SJCRH30 (cell line): ENCODE data around the gene TMEM270. TPM values are rescaled to one million over a fixed set of nuclear protein-coding genes. Genes with fewer than 3 reads are reported as not detected.
A peak's percentile ranks its signal among the peaks of the same experiment; 100 is the strongest.
"Not testable (repeated sequence)": the region's sequence is repeated elsewhere in the genome, so short reads cannot be mapped to it uniquely, and the experiment has no call there.

Experiments
- DNase-seq, 2 experiments: peaks; one replicate each; pipeline ENCODE4 v3.0.0-alpha.2; 2015 to 2020
- H3K27ac ChIP-seq: fragments of 250-450 bp; sonication (Bioruptor Pico); 2 replicates; pipeline ENCODE4 v1.5.1; 2020; ENCODE audit warnings: mild to moderate bottlenecking, moderate library complexity
- H3K27me3 ChIP-seq: fragments of 250-450 bp; sonication (Bioruptor Pico); 2 replicates; pipeline ENCODE4 v1.5.1; 2020; ENCODE audit warnings: mild to moderate bottlenecking, moderate library complexity
- H3K36me3 ChIP-seq: fragments of 250-450 bp; sonication (Bioruptor Pico); 2 replicates; pipeline ENCODE4 v1.5.1; 2020; ENCODE audit warnings: mild to moderate bottlenecking, moderate library complexity
- H3K4me1 ChIP-seq: fragments of 250-450 bp; sonication (Bioruptor Pico); 2 replicates; pipeline ENCODE4 v1.5.1; 2020; ENCODE audit warnings: mild to moderate bottlenecking, moderate library complexity
- H3K4me3 ChIP-seq: fragments of 250-450 bp; sonication (Bioruptor Pico); 2 replicates; pipeline ENCODE4 v1.5.1; 2020; ENCODE audit warnings: mild to moderate bottlenecking, moderate library complexity
- H3K9me3 ChIP-seq: fragments of 250-450 bp; sonication (Bioruptor Pico); replicated peaks from 2 replicates; pipeline ENCODE4 v1.5.1; 2020; ENCODE audit warnings: mild to moderate bottlenecking, moderate library complexity
- total RNA-seq: library from RNA; depleted of rRNA; stranded (reverse); fragments of >200 nt; shearing (Covaris generic); gene quantifications from 2 replicates; pipeline ENCODE4 v1.2.3, GENCODE V29; 2014; rRNA removed

TMEM270 gene, protein sequence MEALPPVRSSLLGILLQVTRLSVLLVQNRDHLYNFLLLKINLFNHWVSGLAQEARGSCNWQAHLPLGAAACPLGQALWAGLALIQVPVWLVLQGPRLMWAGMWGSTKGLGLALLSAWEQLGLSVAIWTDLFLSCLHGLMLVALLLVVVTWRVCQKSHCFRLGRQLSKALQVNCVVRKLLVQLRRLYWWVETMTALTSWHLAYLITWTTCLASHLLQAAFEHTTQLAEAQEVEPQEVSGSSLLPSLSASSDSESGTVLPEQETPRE
- total RNA-seq, result not detected in 2 replicates

DNA sequence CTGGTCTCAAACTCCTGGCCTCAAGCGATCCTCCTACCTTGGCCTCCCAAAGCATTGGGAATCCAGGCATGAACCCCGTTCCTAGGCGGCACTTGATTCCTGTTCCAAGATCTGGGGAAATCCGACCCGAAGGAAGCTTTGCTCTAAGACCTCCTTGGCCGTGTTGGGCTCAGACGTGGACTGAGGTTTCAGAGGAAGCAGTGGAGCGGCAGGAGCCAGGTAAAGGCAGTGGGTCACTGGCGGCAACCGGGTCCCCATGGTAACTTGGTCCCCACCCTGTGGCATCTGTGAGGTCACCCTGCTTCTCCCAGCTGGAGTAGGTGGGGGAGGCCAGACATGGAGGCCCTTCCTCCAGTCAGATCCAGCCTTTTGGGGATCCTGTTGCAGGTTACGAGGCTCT, at the start of gene TMEM270:
Gene TMEM270 (plus strand): TSS at position 301 of the 400 bp plus-strand sequence. CDS start 36 bp downstream, at position 337.
- Histone ChIP-seq H3K27me3 (no peaks in the 10 kb centered on the region), H3K27ac (no peak within 1 kb of the TSS), H3K4me1 (no peaks in the 10 kb centered on the region), H3K9me3 (no peaks in the 10 kb centered on the region), H3K4me3 (no peak within 1 kb of the TSS), H3K36me3 (no peaks in the 10 kb centered on the region)
- DNase-seq, result no peak

DNA sequence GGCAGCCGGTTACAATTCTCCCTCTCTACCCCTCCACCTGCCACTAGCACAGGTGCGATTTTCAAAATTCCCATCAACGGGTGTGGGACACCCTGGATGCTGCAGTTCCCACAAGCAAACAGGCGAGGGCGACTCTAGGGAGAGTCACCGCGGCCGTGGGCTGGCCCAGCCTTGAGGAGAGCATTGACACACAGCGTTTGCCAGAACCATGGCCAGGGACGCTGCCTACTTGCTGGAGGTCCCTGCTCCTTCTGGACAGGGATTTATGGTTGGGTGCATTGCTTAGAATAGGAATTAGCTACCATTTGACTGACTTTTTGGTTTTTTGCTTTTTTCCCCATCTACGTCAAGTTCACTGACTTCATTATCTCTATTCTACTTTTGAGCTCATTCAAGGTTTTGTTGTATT, 49.2 kb upstream of the TMEM270 start:
- H3K27ac ChIP-seq, result no peak overlapping the region
- H3K36me3 ChIP-seq, result no peaks in the 10 kb centered on the region
- DNase-seq, result peak; percentile 68 to 82
- H3K27me3 ChIP-seq, result no peaks in the 10 kb centered on the region
- no peaks in the 10 kb centered on the region for H3K9me3 ChIP-seq
- no peaks in the 10 kb centered on the region for H3K4me1 ChIP-seq
- no peak overlapping the region for H3K4me3 ChIP-seq

DNA sequence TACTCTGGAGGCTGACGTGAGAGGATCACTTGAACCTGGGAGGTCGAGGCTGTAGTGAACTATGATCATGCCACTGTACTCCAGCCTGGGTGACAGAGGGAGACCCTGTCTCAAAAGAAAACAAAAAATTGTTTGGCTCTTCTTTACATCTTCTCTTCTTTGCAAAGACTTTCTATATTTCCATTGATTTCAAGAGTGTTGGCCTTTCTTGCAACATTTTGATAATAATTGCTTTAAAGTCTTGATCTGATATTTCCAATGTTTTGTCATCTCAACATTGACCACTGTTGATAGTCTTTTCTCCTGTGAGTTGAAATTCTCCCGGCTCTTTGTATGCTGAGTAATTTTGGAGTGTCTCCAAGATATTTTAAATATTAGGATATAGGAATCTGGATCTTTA, 48.0 kb upstream of the TMEM270 start:
- Histone ChIP-seq H3K27ac (no peak overlapping the region), H3K27me3 (no peaks in the 10 kb centered on the region), H3K4me3 (no peak overlapping the region), H3K9me3 (no peaks in the 10 kb centered on the region), H3K36me3 (no peaks in the 10 kb centered on the region), H3K4me1 (no peaks in the 10 kb centered on the region)
- DNase-seq, result no peak

GRCh38 chr7:73815436-73815835, 45.5 kb upstream of the TMEM270 start:
- no peak for DNase-seq
- H3K27me3 ChIP-seq, result no peaks in the 10 kb centered on the region
- H3K27ac ChIP-seq, result no peak overlapping the region
- no peaks in the 10 kb centered on the region for H3K4me1 ChIP-seq
- no peak overlapping the region for H3K4me3 ChIP-seq
- H3K36me3 ChIP-seq, result no peaks in the 10 kb centered on the region
- H3K9me3 ChIP-seq, result no peaks in the 10 kb centered on the region

DNA sequence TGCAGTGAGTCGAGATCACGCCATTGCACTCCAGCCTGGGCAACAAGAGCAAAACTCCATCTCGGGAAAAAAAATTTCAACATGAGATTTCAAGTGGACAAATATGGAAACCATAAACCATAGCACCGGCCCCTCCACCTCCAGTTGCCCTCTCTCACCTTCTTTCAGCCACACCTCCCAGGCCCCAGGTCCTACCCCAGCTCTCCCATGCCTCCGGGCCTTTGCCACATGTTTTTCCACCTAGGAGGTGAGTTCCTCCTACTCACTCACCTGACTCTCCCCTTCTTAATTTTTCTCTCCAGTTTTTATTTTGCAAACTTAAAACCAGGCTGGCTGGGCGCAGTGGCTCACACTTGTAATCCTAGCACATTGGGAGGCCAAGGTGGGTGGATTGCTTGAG, 43.8 kb upstream of the TMEM270 start:
- Histone ChIP-seq H3K9me3 (no peaks in the 10 kb centered on the region), H3K4me1 (no peaks in the 10 kb centered on the region), H3K27me3 (no peaks in the 10 kb centered on the region), H3K27ac (no peak overlapping the region), H3K36me3 (no peaks in the 10 kb centered on the region), H3K4me3 (no peak overlapping the region)
- no peak for DNase-seq

DNA sequence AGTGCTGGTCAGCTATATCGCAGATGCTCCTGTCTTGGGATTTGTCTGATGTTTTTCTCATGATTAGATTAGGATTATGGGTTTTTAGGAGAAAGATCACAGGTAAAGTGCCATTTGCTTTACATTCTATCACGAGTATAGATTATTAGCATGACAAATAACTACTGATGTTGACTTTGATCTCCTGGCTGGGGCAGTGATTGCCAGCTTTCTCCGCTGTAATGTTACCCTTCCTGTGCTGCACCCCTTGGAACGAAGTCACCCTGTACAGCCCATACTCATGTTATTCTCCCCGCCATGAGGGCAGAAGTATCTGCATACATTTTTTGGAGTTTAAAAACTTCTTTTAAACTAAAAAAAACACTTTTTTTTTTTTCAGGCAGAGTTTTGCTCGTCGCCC, 40.9 kb upstream of the TMEM270 start:
- Histone ChIP-seq H3K9me3 (no peaks in the 10 kb centered on the region), H3K27me3 (no peaks in the 10 kb centered on the region; the same call in 1 of the 2 replicates), H3K27ac (no peak overlapping the region), H3K4me3 (no peak overlapping the region), H3K36me3 (no peaks in the 10 kb centered on the region), H3K4me1 (peaks cover 9% of the 10 kb centered on the region; the same call in 1 of the 2 replicates)
- no peak for DNase-seq

GRCh38 chr7:73821597-73822285, 39.2 kb upstream of the TMEM270 start:
- H3K27me3 ChIP-seq, H3K9me3 ChIP-seq, H3K4me3 ChIP-seq, H3K27ac ChIP-seq, DNase-seq, H3K36me3 ChIP-seq: not testable (repeated sequence)
- peaks cover 18% of the 10 kb centered on the region for H3K4me1 ChIP-seq

DNA sequence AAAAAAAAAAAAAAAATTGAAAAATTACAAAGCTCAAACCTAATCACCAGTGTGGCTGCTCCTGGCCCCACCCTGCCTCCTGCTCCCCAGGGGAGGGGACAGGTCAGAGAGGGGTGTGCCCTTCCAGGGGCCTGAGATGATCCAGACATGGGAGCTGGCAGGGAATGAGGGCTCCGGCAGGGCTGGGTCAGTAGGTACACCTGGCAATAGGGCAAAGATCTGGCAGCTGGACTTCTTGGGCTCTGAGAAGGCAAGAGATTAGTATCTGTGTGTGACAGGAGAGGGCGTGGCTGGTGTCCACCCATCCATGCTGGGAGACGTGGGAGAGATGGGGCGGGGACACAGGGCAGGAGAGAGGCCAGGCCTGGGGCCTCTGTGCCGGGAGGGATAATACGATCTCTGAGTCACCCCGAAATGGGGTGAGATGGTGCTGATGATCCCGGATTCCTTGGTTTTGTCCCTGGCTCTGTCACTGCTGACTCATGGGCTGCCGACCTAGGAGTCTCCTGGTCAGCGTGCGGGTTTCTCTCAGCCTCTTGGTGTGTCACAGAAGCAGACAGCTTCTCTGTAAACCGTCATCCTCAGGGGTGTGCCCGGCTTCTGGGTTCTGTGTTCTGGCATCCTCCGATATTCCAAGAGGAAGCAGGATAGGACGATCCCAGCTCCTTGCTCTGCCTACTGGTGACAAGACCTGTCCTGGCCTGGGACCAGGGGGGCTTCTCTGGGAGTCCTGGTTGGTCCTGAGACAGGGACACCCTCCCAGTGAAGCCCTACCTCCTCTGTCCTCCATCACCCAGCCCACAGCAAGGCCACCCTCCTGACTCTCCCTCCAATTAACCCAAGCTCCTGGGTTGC, 38.4 kb upstream of the TMEM270 start:
- peak; percentile 69 to 74 for DNase-seq
- Histone ChIP-seq H3K4me1 (peaks cover 25% of the 10 kb centered on the region), H3K36me3 (no peaks in the 10 kb centered on the region), H3K27me3 (no peaks in the 10 kb centered on the region; the same call in 1 of the 2 replicates), H3K9me3 (no peaks in the 10 kb centered on the region), H3K4me3 (no peak overlapping the region), H3K27ac (no peak overlapping the region)

- Histone ChIP-seq H3K27ac (no peak overlapping the region), H3K9me3 (no peaks in the 10 kb centered on the region), H3K4me1 (peaks cover 30% of the 10 kb centered on the region), H3K27me3 (no peaks in the 10 kb centered on the region; the same call in 1 of the 2 replicates), H3K4me3 (no peak overlapping the region), H3K36me3 (no peaks in the 10 kb centered on the region)
- DNase-seq, result no peak
Observed at GRCh38 chr7:73823257-73823656, 37.7 kb upstream of the TMEM270 start.

DNA sequence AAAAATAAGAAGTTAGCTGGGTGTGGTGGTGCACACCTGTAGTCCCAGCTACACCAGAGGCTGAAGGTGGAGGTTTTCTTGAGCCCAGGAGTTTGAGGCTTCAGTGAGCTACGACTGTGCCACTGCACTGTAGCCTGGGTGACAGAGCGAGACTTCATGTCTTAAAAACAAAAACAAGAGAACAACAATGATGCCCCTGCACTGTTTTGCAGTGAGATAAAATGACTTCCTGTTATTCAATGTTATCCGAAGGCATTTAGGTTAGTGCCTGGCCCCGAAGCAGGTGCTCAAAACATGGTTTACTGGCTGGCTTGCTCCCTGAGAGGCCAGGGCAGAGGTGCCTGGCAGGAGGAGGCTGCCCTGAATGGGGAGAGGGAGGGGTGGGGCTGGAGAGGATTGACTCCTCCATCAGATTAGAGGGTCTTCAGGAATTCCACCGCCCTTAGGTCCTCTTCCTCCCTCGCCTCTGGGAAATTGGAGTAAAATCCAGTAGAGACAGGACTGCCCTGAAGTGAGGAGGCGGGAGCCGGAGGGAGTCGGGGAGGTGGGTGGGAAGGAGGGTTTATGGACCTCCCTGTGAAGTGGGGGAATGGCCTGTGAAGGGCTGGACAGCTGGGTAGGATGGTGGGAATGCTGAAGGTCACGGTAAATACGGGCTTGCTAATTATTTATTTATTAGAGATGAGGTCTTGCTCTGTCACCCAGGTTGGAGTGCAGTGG, 36.9 kb upstream of the TMEM270 start:
- no peak overlapping the region for H3K27ac ChIP-seq
- H3K36me3 ChIP-seq, result no peaks in the 10 kb centered on the region
- H3K27me3 ChIP-seq, result no peaks in the 10 kb centered on the region; the same call in 1 of the 2 replicates
- DNase-seq, result no peak
- H3K9me3 ChIP-seq, result no peaks in the 10 kb centered on the region
- H3K4me1 ChIP-seq, result peaks cover 31% of the 10 kb centered on the region
- no peak overlapping the region for H3K4me3 ChIP-seq

GRCh38 chr7:73824986-73825385, 36.0 kb upstream of the TMEM270 start:
- Histone ChIP-seq H3K9me3 (no peaks in the 10 kb centered on the region), H3K36me3 (no peaks in the 10 kb centered on the region), H3K4me3 (no peak overlapping the region), H3K4me1 (peaks cover 31% of the 10 kb centered on the region), H3K27me3 (no peaks in the 10 kb centered on the region; the same call in 1 of the 2 replicates), H3K27ac (no peak overlapping the region)
- DNase-seq, result no peak

- H3K4me3 ChIP-seq, result no peak overlapping the region
- no peaks in the 10 kb centered on the region; the same call in 1 of the 2 replicates for H3K27me3 ChIP-seq
- peak; percentile 46 to 47 for DNase-seq
- H3K9me3 ChIP-seq, result no peaks in the 10 kb centered on the region
- H3K27ac ChIP-seq, result no peak overlapping the region
- no peaks in the 10 kb centered on the region for H3K36me3 ChIP-seq
- peaks cover 38% of the 10 kb centered on the region for H3K4me1 ChIP-seq
Observed at GRCh38 chr7:73827567-73828106, 33.3 kb upstream of the TMEM270 start.

- peak; percentile 41 to 63 for DNase-seq
- Histone ChIP-seq H3K4me3 (no peak overlapping the region), H3K27ac (no peak overlapping the region), H3K36me3 (no peaks in the 10 kb centered on the region), H3K27me3 (no peaks in the 10 kb centered on the region; the same call in 1 of the 2 replicates), H3K9me3 (no peaks in the 10 kb centered on the region), H3K4me1 (peaks cover 32% of the 10 kb centered on the region)
Observed at GRCh38 chr7:73828107-73828803, 32.7 kb upstream of the TMEM270 start.
